Stromal cell of bone marrow (primary cell): ENCODE results near the gene LRP1B.

Experiments used
- DNase-seq: peaks from one replicate; pipeline ENCODE4 v3.0.0-alpha.2; 2012; ENCODE audit warnings: low read depth

LRP1B gene

GRCh38 chr2:142041996-142042395, 88.8 kb downstream of the LRP1B start:
- DNase-seq = no peak

GRCh38 chr2:142041105-142041504, 89.7 kb downstream of the LRP1B start:
- DNase-seq = no peak

- no peak for DNase-seq
Measured at GRCh38 chr2:142040556-142040955, 90.3 kb downstream of the LRP1B start.

GRCh38 chr2:142038826-142039225, 92.0 kb downstream of the LRP1B start:
- no peak for DNase-seq

GRCh38 chr2:142037744-142038143, 93.1 kb downstream of the LRP1B start:
- no peak for DNase-seq

- no peak for DNase-seq
Measured at GRCh38 chr2:142037066-142037465, 93.8 kb downstream of the LRP1B start.

GRCh38 chr2:142033393-142033792, 97.4 kb downstream of the LRP1B start:
- DNase-seq = no peak

GRCh38 chr2:142031656-142032055, 99.2 kb downstream of the LRP1B start:
- no peak for DNase-seq

GRCh38 chr2:142030735-142031134, 100.1 kb downstream of the LRP1B start:
- DNase-seq = no peak

GRCh38 chr2:142029974-142030373, 100.8 kb downstream of the LRP1B start:
- DNase-seq = no peak

- no peak for DNase-seq
Measured at GRCh38 chr2:142025394-142025793, 105.4 kb downstream of the LRP1B start.

- no peak for DNase-seq
Measured at GRCh38 chr2:142020368-142020767, 110.4 kb downstream of the LRP1B start.

- no peak for DNase-seq
Measured at GRCh38 chr2:142014536-142014935, 116.3 kb downstream of the LRP1B start.

- DNase-seq = no peak
Measured at GRCh38 chr2:142012797-142013196, 118.0 kb downstream of the LRP1B start.

- DNase-seq = no peak
Measured at GRCh38 chr2:142010477-142011270, 120.1 kb downstream of the LRP1B start.

GRCh38 chr2:142008135-142008744, 122.6 kb downstream of the LRP1B start:
- DNase-seq = peak; percentile 6

GRCh38 chr2:141994066-141994465, 136.8 kb downstream of the LRP1B start:
- DNase-seq = no peak

GRCh38 chr2:141992695-141993094, 138.1 kb downstream of the LRP1B start:
- no peak for DNase-seq

- peak; percentile 0 for DNase-seq
Measured at GRCh38 chr2:141968433-141968832, 162.4 kb downstream of the LRP1B start.

GRCh38 chr2:141967980-141968379, 162.8 kb downstream of the LRP1B start:
- no peak for DNase-seq

- no peak for DNase-seq
Measured at GRCh38 chr2:141967503-141967902, 163.3 kb downstream of the LRP1B start.

- DNase-seq = no peak
Measured at GRCh38 chr2:141959941-141960340, 170.9 kb downstream of the LRP1B start.

- DNase-seq = no peak
Measured at GRCh38 chr2:141959016-141959415, 171.8 kb downstream of the LRP1B start.
